ENCODE measurements around the gene DIDO1.

The DIDO1 gene

GRCh38 chr20:62940875-62941274, 14.6 kb upstream of the DIDO1 start:
- H3K4me2 ChIP-seq (ENCODE audit: low read depth, low read length, poor library complexity, severe bottlenecking), result no peak overlapping the region

GRCh38 chr20:62938105-62938888, 12.0 kb upstream of the DIDO1 start, which contains the start of gene GID8:
GID8 (plus strand) TSS chr20:62938147; CDS start chr20:62941503, 3,356 bp downstream.
- no peak for TF ChIP-seq CTCF (IDR thresholded peaks at IDR 0.05; ENCODE audit: insufficient read depth, low read length, poor library complexity, severe bottlenecking)
- TF ChIP-seq EZH2phosphoT487 (conservative IDR thresholded peaks at IDR 0.05; ENCODE audit: low read length), result no peak
- Histone ChIP-seq H3K9me3 (ENCODE audit: insufficient read depth, low read length) (no peaks in the 10 kb centered on the region), H2AFZ (ENCODE audit: low read depth, low read length, severe bottlenecking) (peak within 1 kb of the TSS; percentile 93), H3K4me2 (ENCODE audit: low read depth, low read length, poor library complexity, severe bottlenecking) (peak within 1 kb of the TSS; percentile 80), H3K27ac (ENCODE audit: low read depth, low read length) (peak within 1 kb of the TSS; percentile 69), H4K20me1 (ENCODE audit: low read depth, low read length) (peaks cover 13% of the 10 kb centered on the region; the same call in 1 of the 2 replicates), H3K27me3 (ENCODE audit: low read length) (no peaks in the 10 kb centered on the region), H3F3A (ENCODE audit: insufficient read depth) (no peaks in the 10 kb centered on the region), H3K9me2 (replicated peaks; ENCODE audit: insufficient read depth, low read length) (no peaks in the 10 kb centered on the region), H3K36me3 (ENCODE audit: low read length) (no peaks in the 10 kb centered on the region; the same call in none of the 2 replicates), H3K4me3 (ENCODE audit: insufficient read depth, low read length, poor library complexity, severe bottlenecking) (peak within 1 kb of the TSS; percentile 71), H3K9ac (ENCODE audit: low read length) (peak within 1 kb of the TSS; percentile 94), H3K79me2 (ENCODE audit: insufficient read depth, low read length) (peaks cover 90% of the 10 kb centered on the region)

More at GRCh38 chr20:62940875-62941274, 14.6 kb upstream of the DIDO1 start:
- no peaks in the 10 kb centered on the region for H3K9me2 ChIP-seq (replicated peaks; ENCODE audit: insufficient read depth, low read length)
- no peaks in the 10 kb centered on the region for H3K9me3 ChIP-seq (ENCODE audit: insufficient read depth, low read length)
- H2AFZ ChIP-seq (ENCODE audit: low read depth, low read length, severe bottlenecking), result no peak overlapping the region
- no peaks in the 10 kb centered on the region for H3F3A ChIP-seq (ENCODE audit: insufficient read depth)
- peaks cover 3% of the 10 kb centered on the region; the same call in 1 of the 2 replicates for H3K36me3 ChIP-seq (ENCODE audit: low read length)
- H3K79me2 ChIP-seq (ENCODE audit: insufficient read depth, low read length), result peaks cover 64% of the 10 kb centered on the region
- H3K9ac ChIP-seq (ENCODE audit: low read length), result no peak overlapping the region
- H3K27me3 ChIP-seq (ENCODE audit: low read length), result no peaks in the 10 kb centered on the region
- TF ChIP-seq EZH2phosphoT487 (conservative IDR thresholded peaks at IDR 0.05; ENCODE audit: low read length) (no peak), CTCF (IDR thresholded peaks at IDR 0.05; ENCODE audit: insufficient read depth, low read length, poor library complexity, severe bottlenecking) (no peak)
- no peak overlapping the region for H3K4me3 ChIP-seq (ENCODE audit: insufficient read depth, low read length, poor library complexity, severe bottlenecking)
- peaks cover 1% of the 10 kb centered on the region; the same call in 1 of the 2 replicates for H4K20me1 ChIP-seq (ENCODE audit: low read depth, low read length)
- H3K27ac ChIP-seq (ENCODE audit: low read depth, low read length), result no peak overlapping the region

GRCh38 chr20:62937268-62938104, 11.2 kb upstream of the DIDO1 start:
- no peak for TF ChIP-seq EZH2phosphoT487 (conservative IDR thresholded peaks at IDR 0.05; ENCODE audit: low read length)
- no peak for TF ChIP-seq CTCF (IDR thresholded peaks at IDR 0.05; ENCODE audit: insufficient read depth, low read length, poor library complexity, severe bottlenecking)
- H3K4me3 ChIP-seq (ENCODE audit: insufficient read depth, low read length, poor library complexity, severe bottlenecking), result peak overlapping the region; percentile 71
- peak overlapping the region; percentile 80 for H3K4me2 ChIP-seq (ENCODE audit: low read depth, low read length, poor library complexity, severe bottlenecking)
- H3K36me3 ChIP-seq (ENCODE audit: low read length), result no peaks in the 10 kb centered on the region; the same call in 1 of the 2 replicates
- H2AFZ ChIP-seq (ENCODE audit: low read depth, low read length, severe bottlenecking), result peak overlapping the region; percentile 93
- no peaks in the 10 kb centered on the region; the same call in 1 of the 2 replicates for H3F3A ChIP-seq (ENCODE audit: insufficient read depth)
- peaks cover 93% of the 10 kb centered on the region for H3K79me2 ChIP-seq (ENCODE audit: insufficient read depth, low read length)
- H4K20me1 ChIP-seq (ENCODE audit: low read depth, low read length), result peaks cover 13% of the 10 kb centered on the region; the same call in 1 of the 2 replicates
- no peaks in the 10 kb centered on the region for H3K27me3 ChIP-seq (ENCODE audit: low read length)
- H3K27ac ChIP-seq (ENCODE audit: low read depth, low read length), result peak overlapping the region; percentile 69
- H3K9me3 ChIP-seq (ENCODE audit: insufficient read depth, low read length), result no peaks in the 10 kb centered on the region
- peak overlapping the region; percentile 94 for H3K9ac ChIP-seq (ENCODE audit: low read length)
- no peaks in the 10 kb centered on the region for H3K9me2 ChIP-seq (replicated peaks; ENCODE audit: insufficient read depth, low read length)

Data from SU-DHL-6 (cell line).